Medulla oblongata (tissue), 1 donor: Measurements from ENCODE around the gene CENPQ.
"Not testable (repeated sequence)": the region's sequence is repeated elsewhere in the genome, so short reads cannot be mapped to it uniquely, and the experiment has no call there.

Source experiments
- DNase-seq: peaks from one replicate; pipeline ENCODE4 v3.0.0-alpha.2; 2015; ENCODE audit errors: extremely low spot score

The CENPQ gene

GRCh38 chr6:49462927-49463611 lies at the start of gene CENPQ, which contains the start of gene MMUT:
Gene CENPQ, plus strand, starts transcription at chr6:49463370. Its CDS starts 6,807 bp downstream, at chr6:49470177.
Gene MMUT, minus strand, starts transcription at chr6:49463253. Its CDS starts 3,787 bp downstream, at chr6:49459466.
- DNase-seq: peak; percentile 98

- no peak for DNase-seq
These were observed 47.8 kb upstream of the CENPQ start for GRCh38 chr6:49415358-49415757.

GRCh38 chr6:49416195-49416594 lies 47.0 kb upstream of the CENPQ start:
- DNase-seq: no peak

GRCh38 chr6:49423817-49424216 lies 39.4 kb upstream of the CENPQ start:
- no peak for DNase-seq

- DNase-seq: no peak
These were observed 33.0 kb upstream of the CENPQ start for GRCh38 chr6:49430187-49430586.

- no peak for DNase-seq
These were observed 32.3 kb upstream of the CENPQ start for GRCh38 chr6:49430866-49431265.

GRCh38 chr6:49453221-49453620 lies 9.9 kb upstream of the CENPQ start:
- DNase-seq: no peak

- DNase-seq: no peak
These were observed 8.1 kb upstream of the CENPQ start for GRCh38 chr6:49454787-49455709.

GRCh38 chr6:49457771-49458170 lies 5.4 kb upstream of the CENPQ start:
- DNase-seq: no peak

GRCh38 chr6:49462071-49462470 lies 1.1 kb upstream of the CENPQ start:
- no peak for DNase-seq

GRCh38 chr6:49462599-49462926 lies 607 bp upstream of the CENPQ start:
- no peak for DNase-seq

GRCh38 chr6:49463612-49463967 lies 420 bp downstream of the CENPQ start:
- DNase-seq: no peak

- no peak for DNase-seq
These were observed 1.5 kb downstream of the CENPQ start for GRCh38 chr6:49464691-49465090.

- DNase-seq: no peak
These were observed 4.9 kb downstream of the CENPQ start for GRCh38 chr6:49468042-49468441.

GRCh38 chr6:49476564-49476963 lies 13.4 kb downstream of the CENPQ start:
- not testable (repeated sequence) for DNase-seq

GRCh38 chr6:49479308-49479970 lies 16.3 kb downstream of the CENPQ start:
- DNase-seq: no peak

GRCh38 chr6:49481846-49482245 lies 18.7 kb downstream of the CENPQ start:
- not testable (repeated sequence) for DNase-seq

GRCh38 chr6:49483380-49483779 lies 20.2 kb downstream of the CENPQ start:
- DNase-seq: not testable (repeated sequence)

- no peak for DNase-seq
These were observed 27.5 kb downstream of the CENPQ start for GRCh38 chr6:49490633-49491032.

GRCh38 chr6:49497304-49497703 lies 34.1 kb downstream of the CENPQ start:
- DNase-seq: no peak

- no peak for DNase-seq
These were observed 36.0 kb downstream of the CENPQ start for GRCh38 chr6:49499126-49499525.

- DNase-seq: no peak
These were observed 36.5 kb downstream of the CENPQ start, which contains the start of gene GLYATL3 for GRCh38 chr6:49499623-49500022. Gene GLYATL3, plus strand, starts transcription at chr6:49499923. Its CDS starts 12,068 bp downstream, at chr6:49511991.
